ENCODE data around the gene SLIT3. TPM values are rescaled to one million over a fixed set of nuclear protein-coding genes. Genes with fewer than 3 reads are reported as not detected.

Gene SLIT3
- total and polyA plus RNA-seq, 2 experiments from 2014 or later, result 0.59 to 0.71 TPM

- no peak for TF ChIP-seq ETS1 (IDR thresholded peaks at IDR 0.05)
- TF ChIP-seq NANOG (IDR thresholded peaks at IDR 0.05; ENCODE audit: borderline replicate concordance), result no peak
- TF ChIP-seq STAT1 (IDR thresholded peaks at IDR 0.05; ENCODE audit: unreplicated experiment), result no peak
- TF ChIP-seq ZNF331 (CRISPR knock-in tag; IDR thresholded peaks at IDR 0.05; ENCODE audit: low read depth), result no peak
- no peak for TF ChIP-seq EZH2 (IDR thresholded peaks at IDR 0.05; ENCODE audit: low read depth, unreplicated experiment)
Measured at GRCh38 chr5:168843277-168844015, 457.5 kb downstream of the SLIT3 start (continued).

- no peak overlapping the region for H2AFZ ChIP-seq
- no peak overlapping the region for H3K4me3 Mint-ChIP-seq
- H3K36me3 Mint-ChIP-seq (ENCODE audit: low read depth), result no peaks in the 10 kb centered on the region
- DNase-seq (ENCODE audit: low spot score) (no peak), ATAC-seq (no peak)
- H3K36me3 ChIP-seq (ENCODE audit: insufficient read depth), result no peaks in the 10 kb centered on the region
- TF ChIP-seq NANOG (IDR thresholded peaks at IDR 0.05; ENCODE audit: borderline replicate concordance) (no peak), ZNF114 (CRISPR knock-in tag; IDR thresholded peaks at IDR 0.05) (no peak), ETS1 (IDR thresholded peaks at IDR 0.05) (no peak), ZNF331 (CRISPR knock-in tag; IDR thresholded peaks at IDR 0.05; ENCODE audit: low read depth) (no peak)
- H3K27ac Mint-ChIP-seq, result no peak overlapping the region
- H3K4me3 ChIP-seq, result no peak overlapping the region
- H3K79me2 ChIP-seq (replicated peaks; ENCODE audit: insufficient read depth), result no peaks in the 10 kb centered on the region
- H3F3A ChIP-seq (replicated peaks; ENCODE audit: low read depth), result no peaks in the 10 kb centered on the region
- no peaks in the 10 kb centered on the region; the same call in 1 of the 2 replicates for H3K27me3 ChIP-seq (ENCODE audit: insufficient read depth)
- no peaks in the 10 kb centered on the region for H3K9me2 ChIP-seq (ENCODE audit: insufficient read depth)
- H3K9me3 Mint-ChIP-seq, result no peaks in the 10 kb centered on the region
- peaks cover 3% of the 10 kb centered on the region; the same call in 1 of the 2 replicates for H3K4me1 ChIP-seq (ENCODE audit: insufficient read depth)
- peaks cover 9% of the 10 kb centered on the region for H3K27me3 Mint-ChIP-seq (ENCODE audit: insufficient read depth, low read depth, poor library complexity)
- no peak overlapping the region for H3K27ac ChIP-seq (ENCODE audit: low read depth)
- no peak overlapping the region for H3K4me2 ChIP-seq
- peaks cover 7% of the 10 kb centered on the region for H3K4me1 Mint-ChIP-seq
- no peaks in the 10 kb centered on the region for H4K20me1 ChIP-seq (replicated peaks; ENCODE audit: insufficient read depth)
Measured at GRCh38 chr5:168842571-168843205, 458.3 kb downstream of the SLIT3 start.

GRCh38 chr5:168837852-168838251 lies 463.1 kb downstream of the SLIT3 start:
- Histone ChIP-seq H3K27ac (ENCODE audit: low read depth) (no peak overlapping the region), H3K4me3 (no peak overlapping the region), H2AFZ (no peak overlapping the region), H3K79me2 (replicated peaks; ENCODE audit: insufficient read depth) (no peaks in the 10 kb centered on the region), H3K4me1 (ENCODE audit: insufficient read depth) (peaks cover 8% of the 10 kb centered on the region; the same call in 1 of the 2 replicates), H3K27me3 (ENCODE audit: insufficient read depth) (peaks cover 37% of the 10 kb centered on the region), H3K4me2 (no peak overlapping the region), H4K20me1 (replicated peaks; ENCODE audit: insufficient read depth) (0 out of 2 replicates have a peak, but pooled peaks cover 2% of the 10 kb centered on the region), H3F3A (replicated peaks; ENCODE audit: low read depth) (no peaks in the 10 kb centered on the region), H3K9me2 (ENCODE audit: insufficient read depth) (no peaks in the 10 kb centered on the region), H3K36me3 (ENCODE audit: insufficient read depth) (no peaks in the 10 kb centered on the region)
- no peak for DNase-seq (ENCODE audit: low spot score)
- no peak for ATAC-seq
- no peaks in the 10 kb centered on the region for H3K36me3 Mint-ChIP-seq (ENCODE audit: low read depth)
- no peak overlapping the region for H3K27ac Mint-ChIP-seq
- no peak overlapping the region for H3K4me3 Mint-ChIP-seq
- peaks cover 36% of the 10 kb centered on the region for H3K27me3 Mint-ChIP-seq (ENCODE audit: insufficient read depth, low read depth, poor library complexity)
- no peaks in the 10 kb centered on the region; the same call in 1 of the 3 replicates for H3K9me3 Mint-ChIP-seq
- H3K4me1 Mint-ChIP-seq, result peaks cover 22% of the 10 kb centered on the region
- TF ChIP-seq POLR2AphosphoS5 (IDR thresholded peaks at IDR 0.05; ENCODE audit: low read depth) (no peak), ZNF331 (CRISPR knock-in tag; IDR thresholded peaks at IDR 0.05; ENCODE audit: low read depth) (no peak), REST (IDR thresholded peaks at IDR 0.05; ENCODE audit: unreplicated experiment) (no peak), ETS1 (IDR thresholded peaks at IDR 0.05) (no peak)

All from GM23338 (cell line).